Measurements from ENCODE around the gene CDCA5. TPM values are rescaled to one million over a fixed set of nuclear protein-coding genes. Genes with fewer than 3 reads are reported as not detected.
A peak's percentile ranks its signal among the peaks of the same experiment; 100 is the strongest.

Gene CDCA5
- total RNA-seq, 4 donors from 2014 or later = 0.36 to 1.3 (median 1.00) TPM; not detected in 1

DNA sequence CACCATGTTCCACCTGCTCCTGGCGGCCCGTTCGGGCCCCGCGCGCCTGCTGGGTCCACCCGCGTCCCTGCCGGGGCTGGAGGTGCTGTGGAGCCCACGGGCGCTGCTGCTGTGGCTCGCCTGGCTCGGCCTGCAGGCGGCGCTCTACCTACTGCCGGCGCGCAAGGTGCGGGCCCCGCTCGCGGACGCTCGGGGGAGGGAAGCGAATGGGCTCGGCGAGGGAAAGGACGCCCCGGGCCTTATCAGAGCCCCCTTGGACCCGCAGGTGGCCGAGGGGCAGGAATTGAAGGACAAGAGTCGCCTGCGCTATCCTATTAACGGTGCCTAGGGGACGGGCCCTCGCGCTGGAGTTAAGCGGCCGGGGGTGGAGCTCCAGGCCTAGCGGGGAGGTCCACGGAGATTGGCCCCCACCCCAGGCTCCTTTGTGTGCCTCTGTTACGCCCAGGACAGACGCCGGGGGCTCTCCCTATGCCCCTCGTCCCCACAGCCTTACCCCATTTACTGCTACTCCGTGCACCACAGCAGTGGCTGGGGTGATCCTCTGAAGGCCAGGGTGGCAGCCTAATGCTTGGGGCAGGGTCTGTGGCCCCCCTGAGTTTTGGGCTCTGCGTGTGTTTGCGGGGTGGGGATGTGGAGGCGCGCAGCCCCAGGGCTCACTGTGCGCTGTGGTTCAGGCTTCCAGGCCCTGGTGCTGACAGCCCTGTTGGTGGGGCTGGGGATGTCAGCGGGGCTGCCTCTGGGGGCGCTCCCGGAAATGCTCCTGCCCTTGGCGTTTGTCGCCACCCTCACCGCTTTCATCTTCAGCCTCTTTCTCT lies 28.9 kb upstream of the CDCA5 start:
- peak in 1 of 2 donors; percentile 55 for DNase-seq
- intact Hi-C loops (cut with DNase I; ENCODE audit: low total_unique reads) = loop anchor here (1.0 to 10.0 kb wide), 2 partner anchors 22 to 258 kb away; partner anchors contain the start of gene SYVN1

DNA sequence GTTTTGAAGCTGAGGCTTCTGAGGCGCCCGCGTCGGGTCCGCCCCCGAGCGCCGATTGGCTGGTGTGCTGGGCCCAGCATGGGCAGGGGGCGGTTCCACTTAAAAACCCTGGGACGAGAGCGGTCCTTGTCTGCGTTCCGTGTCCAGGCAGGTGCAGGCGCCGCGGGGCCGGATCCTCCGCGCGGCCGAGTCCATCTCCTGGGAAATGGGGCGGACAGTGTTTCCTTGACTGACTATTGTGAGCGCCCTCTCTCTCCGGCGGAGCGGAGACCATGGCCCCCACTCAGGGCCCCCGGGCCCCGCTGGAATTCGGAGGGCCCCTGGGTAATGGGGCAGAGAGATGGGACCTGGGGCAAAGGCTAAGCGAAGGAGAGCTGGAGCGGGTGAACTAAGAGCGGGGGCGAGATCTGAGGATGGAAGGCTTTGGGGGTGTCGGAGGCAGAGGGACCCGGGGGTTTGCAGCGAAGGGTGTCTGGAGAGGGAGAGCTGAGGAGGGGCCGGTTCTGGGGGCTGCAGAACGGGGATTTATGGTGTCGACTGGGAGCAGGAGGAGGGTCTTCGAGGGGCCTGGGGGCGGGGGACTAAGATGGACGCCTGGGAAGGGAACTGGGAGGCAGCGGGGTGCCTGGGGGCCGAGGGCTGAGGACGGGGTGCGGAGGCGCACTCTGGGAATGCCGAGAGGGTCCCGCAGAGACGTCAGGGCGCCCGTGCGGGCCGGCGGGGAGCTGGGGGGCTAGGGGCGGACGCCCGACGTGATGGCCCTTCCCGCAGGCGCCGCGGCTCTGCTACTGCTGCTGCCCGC lies 28.1 kb upstream of the CDCA5 start, which contains the start of gene TM7SF2:
Gene TM7SF2, plus strand, starts transcription at position 129 of the 802 bp plus-strand sequence. Its CDS starts 144 bp downstream, at position 273.
- TF ChIP-seq POLR2A (IDR thresholded peaks at IDR 0.05) = peak; percentile 84 to 94
- TF ChIP-seq, protein P1, sequence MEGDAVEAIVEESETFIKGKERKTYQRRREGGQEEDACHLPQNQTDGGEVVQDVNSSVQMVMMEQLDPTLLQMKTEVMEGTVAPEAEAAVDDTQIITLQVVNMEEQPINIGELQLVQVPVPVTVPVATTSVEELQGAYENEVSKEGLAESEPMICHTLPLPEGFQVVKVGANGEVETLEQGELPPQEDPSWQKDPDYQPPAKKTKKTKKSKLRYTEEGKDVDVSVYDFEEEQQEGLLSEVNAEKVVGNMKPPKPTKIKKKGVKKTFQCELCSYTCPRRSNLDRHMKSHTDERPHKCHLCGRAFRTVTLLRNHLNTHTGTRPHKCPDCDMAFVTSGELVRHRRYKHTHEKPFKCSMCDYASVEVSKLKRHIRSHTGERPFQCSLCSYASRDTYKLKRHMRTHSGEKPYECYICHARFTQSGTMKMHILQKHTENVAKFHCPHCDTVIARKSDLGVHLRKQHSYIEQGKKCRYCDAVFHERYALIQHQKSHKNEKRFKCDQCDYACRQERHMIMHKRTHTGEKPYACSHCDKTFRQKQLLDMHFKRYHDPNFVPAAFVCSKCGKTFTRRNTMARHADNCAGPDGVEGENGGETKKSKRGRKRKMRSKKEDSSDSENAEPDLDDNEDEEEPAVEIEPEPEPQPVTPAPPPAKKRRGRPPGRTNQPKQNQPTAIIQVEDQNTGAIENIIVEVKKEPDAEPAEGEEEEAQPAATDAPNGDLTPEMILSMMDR (IDR thresholded peaks at IDR 0.05 in 4 of 5, conservative IDR thresholded peaks at IDR 0.05 in 1 of 5) = no peak
- Histone ChIP-seq H3K27me3 (no peaks in the 10 kb centered on the region), H3K27ac (peak within 1 kb of the TSS; percentile 74 to 90 (median 81)), H3K4me1 (peaks cover 36 to 48% of the 10 kb centered on the region in 2 donors), H3K9me3 (no peaks in the 10 kb centered on the region), H3K36me3 (peaks cover 0 to 13% of the 10 kb centered on the region in 2 donors), H3K4me3 (peak within 1 kb of the TSS; percentile 63 to 72 (median 66))
- ATAC-seq = peak; percentile 81 to 89
- in situ Hi-C loops (cut with MboI; ENCODE audit: low sequenced_read_pairs in 4 of 4) (loop anchor here in 3 of 4 donors (5.0 kb wide), 1 partner anchor 70 kb away; the partner anchor contains the start of gene CAPN1 (in 3 of the 3)), intact Hi-C loops (cut with DNase I; ENCODE audit: low total_unique reads) (loop anchor here (1.0 to 10.0 kb wide), 2 partner anchors 22 to 257 kb away; partner anchors contain the start of gene SYVN1)
- peak; percentile 93 for DNase-seq

More for the DNA sequence above, 28.9 kb upstream of the CDCA5 start:
- peak; percentile 33 to 44 for ATAC-seq
- Histone ChIP-seq H3K27me3 (no peaks in the 10 kb centered on the region), H3K9me3 (no peaks in the 10 kb centered on the region), H3K4me3 (peak overlapping the region; percentile 63 to 72 (median 66)), H3K36me3 (peaks cover 0 to 9% of the 10 kb centered on the region in 2 donors), H3K27ac (peak overlapping the region; percentile 74 to 90 (median 81)), H3K4me1 (peaks cover 36 to 48% of the 10 kb centered on the region in 2 donors)
- TF ChIP-seq POLR2A (IDR thresholded peaks at IDR 0.05) = peak in 1 of 2 donors; percentile 15
- TF ChIP-seq, protein P1 (IDR thresholded peaks at IDR 0.05 in 4 of 5, conservative IDR thresholded peaks at IDR 0.05 in 1 of 5) = peak; percentile 78 to 93 (median 87)
- in situ Hi-C loops (cut with MboI; ENCODE audit: low sequenced_read_pairs in 4 of 4) = loop anchor here in 3 of 4 donors (5.0 kb wide), 1 partner anchor 70 kb away; the partner anchor contains the start of gene CAPN1 (in 3 of the 3)

DNA sequence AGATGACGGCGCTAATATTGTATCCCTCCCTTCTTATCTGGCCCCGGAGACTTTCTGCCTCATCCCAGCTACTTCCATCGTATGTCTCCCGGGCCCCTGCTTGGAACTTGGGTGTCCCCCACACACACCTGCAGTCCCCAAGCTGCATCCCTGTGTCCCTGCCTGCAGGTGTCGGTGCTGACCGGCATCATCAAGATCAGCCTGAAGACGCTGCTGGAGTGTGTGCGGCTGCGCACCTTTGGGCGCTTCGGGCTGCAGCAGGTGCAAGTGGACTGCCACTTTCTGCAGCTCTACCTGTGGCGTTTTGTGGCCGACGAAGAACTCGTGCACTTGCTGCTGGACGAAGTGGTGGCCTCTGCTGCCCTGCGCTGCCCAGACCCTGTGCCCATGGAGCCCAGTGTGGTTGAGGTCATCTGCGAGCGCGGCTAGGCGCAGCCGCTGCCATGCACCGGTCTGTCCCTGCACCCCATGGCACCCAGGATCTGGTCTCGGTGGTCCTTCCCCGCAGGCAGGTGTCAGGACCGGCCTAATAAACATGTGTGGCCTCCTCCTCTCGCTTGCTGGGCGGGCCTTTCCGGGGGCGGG lies 27.4 kb upstream of the CDCA5 start:
- Histone ChIP-seq H3K27ac (peak overlapping the region; percentile 74 to 90 (median 81)), H3K9me3 (no peaks in the 10 kb centered on the region), H3K36me3 (peaks cover 0 to 13% of the 10 kb centered on the region in 2 donors), H3K4me3 (peak overlapping the region in 1 of 4 donors; percentile 64), H3K27me3 (no peaks in the 10 kb centered on the region), H3K4me1 (peaks cover 30 to 42% of the 10 kb centered on the region in 2 donors)
- ATAC-seq (peak in 1 of 2 donors; percentile 0), DNase-seq (no peak)
- intact Hi-C loops (cut with DNase I; ENCODE audit: low total_unique reads) (loop anchor here (10.0 kb wide), 1 partner anchor 256 kb away; no protein-coding TSS in a partner anchor), in situ Hi-C loops (cut with MboI; ENCODE audit: low sequenced_read_pairs in 4 of 4) (loop anchor here in 3 of 4 donors (5.0 kb wide), 1 partner anchor 71 kb away; the partner anchor contains the start of gene CAPN1 (in 3 of the 3))
- TF ChIP-seq, protein P1 (IDR thresholded peaks at IDR 0.05 in 4 of 5, conservative IDR thresholded peaks at IDR 0.05 in 1 of 5) = no peak
- no peak for TF ChIP-seq POLR2A (IDR thresholded peaks at IDR 0.05)

Data from gastrocnemius medialis (tissue), 4 donors.